ENCODE results near the gene HSPA12A. TPM values are rescaled to one million over a fixed set of nuclear protein-coding genes. Genes with fewer than 3 reads are reported as not detected.
A peak's percentile ranks its signal among the peaks of the same experiment; 100 is the strongest.

HSPA12A gene
- polyA plus RNA-seq, 2 of the 4 experiments (the other 2 are of a cell fraction) = 16.9 to 17.0 TPM

DNA sequence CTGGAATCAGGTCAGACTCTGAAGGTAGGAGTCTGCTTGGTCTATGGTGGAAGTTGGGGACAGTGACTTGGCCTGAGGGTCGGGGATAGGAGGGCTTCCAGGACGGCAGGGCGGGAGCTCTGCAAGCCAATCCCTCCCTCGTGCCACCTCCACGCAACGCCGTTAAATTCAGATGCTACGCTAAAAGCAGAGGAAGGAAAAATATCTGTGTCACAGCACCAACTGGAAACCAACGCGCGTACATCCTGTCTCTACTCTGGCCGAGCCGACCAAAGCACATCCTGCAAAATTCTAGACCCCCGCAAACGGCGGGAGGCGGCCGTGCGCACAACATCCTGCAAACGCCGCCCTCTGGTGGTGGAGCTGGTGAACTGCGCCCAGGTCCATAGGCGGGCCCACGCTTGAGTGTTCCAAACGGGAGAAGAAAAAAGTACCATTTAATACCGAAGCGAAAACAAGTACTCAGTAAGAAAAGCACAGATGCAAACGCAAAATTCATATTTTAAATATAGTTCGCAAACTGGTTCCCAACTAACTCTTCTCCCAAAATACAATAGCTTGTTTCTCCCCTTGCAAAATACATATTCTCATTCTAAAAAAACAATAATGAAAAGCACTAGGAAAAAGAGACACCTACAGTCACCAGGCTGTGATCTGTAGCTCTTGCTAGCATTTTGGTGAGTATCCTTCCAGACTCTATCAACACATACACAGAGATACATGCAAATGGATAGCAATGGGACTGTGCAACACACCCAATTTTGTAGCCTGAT is 45.7 kb upstream of the HSPA12A start:
- ATAC-seq (peak; percentile 82 to 94), DNase-seq (ENCODE audit: low read depth in 1 of 2, low spot score in 1 of 2) (peak; percentile 49 to 62), FAIRE-seq (no peak)
- H3K9me3 ChIP-seq = no peaks in the 10 kb centered on the region
- POLR2A ChIA-PET = interaction anchor here (2.4 kb wide), 1 partner anchor 45 kb away, joined by 17 read pairs; the partner anchor contains the start of gene HSPA12A
- peak overlapping the region; percentile 79 for H3K4me2 ChIP-seq
- CTCF ChIA-PET = interaction anchor here (0.7 to 38.0 kb wide), 72 partner anchors 9 to 825 kb away, joined by 3 to 1061 read pairs (median 4); partner anchors contain the start of gene HSPA12A
- no peaks in the 10 kb centered on the region for H3K4me1 ChIP-seq
- peak overlapping the region in 1 of 2 experiments; percentile 62; a peak in 3 of 6 replicates for H3K27ac ChIP-seq
- 5% methylated on average over 28 of the region's 29 CpGs for WGBS (ENCODE audit: missing lambda C conversion rate)
- TF ChIP-seq, protein P1, sequence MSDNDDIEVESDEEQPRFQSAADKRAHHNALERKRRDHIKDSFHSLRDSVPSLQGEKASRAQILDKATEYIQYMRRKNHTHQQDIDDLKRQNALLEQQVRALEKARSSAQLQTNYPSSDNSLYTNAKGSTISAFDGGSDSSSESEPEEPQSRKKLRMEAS (IDR thresholded peaks at IDR 0.05) = peak; percentile 45
- TF ChIP-seq RAD21 (conservative IDR thresholded peaks at IDR 0.05 in 1 of 2, IDR thresholded peaks at IDR 0.05 in 1 of 2) = peak; percentile 86 to 96
- no peak for TF ChIP-seq HEYL (CRISPR knock-in tag; IDR thresholded peaks at IDR 0.05)
- TF ChIP-seq, protein P2, sequence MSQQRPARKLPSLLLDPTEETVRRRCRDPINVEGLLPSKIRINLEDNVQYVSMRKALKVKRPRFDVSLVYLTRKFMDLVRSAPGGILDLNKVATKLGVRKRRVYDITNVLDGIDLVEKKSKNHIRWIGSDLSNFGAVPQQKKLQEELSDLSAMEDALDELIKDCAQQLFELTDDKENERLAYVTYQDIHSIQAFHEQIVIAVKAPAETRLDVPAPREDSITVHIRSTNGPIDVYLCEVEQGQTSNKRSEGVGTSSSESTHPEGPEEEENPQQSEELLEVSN (IDR thresholded peaks at IDR 0.05; ENCODE audit: borderline replicate concordance, low read depth) = peak; percentile 62; the same call in 1 of the 2 replicates
- no peak for TF ChIP-seq EHMT2 (IDR thresholded peaks at IDR 0.05; ENCODE audit: low read depth)
- TF ChIP-seq, protein P3, sequence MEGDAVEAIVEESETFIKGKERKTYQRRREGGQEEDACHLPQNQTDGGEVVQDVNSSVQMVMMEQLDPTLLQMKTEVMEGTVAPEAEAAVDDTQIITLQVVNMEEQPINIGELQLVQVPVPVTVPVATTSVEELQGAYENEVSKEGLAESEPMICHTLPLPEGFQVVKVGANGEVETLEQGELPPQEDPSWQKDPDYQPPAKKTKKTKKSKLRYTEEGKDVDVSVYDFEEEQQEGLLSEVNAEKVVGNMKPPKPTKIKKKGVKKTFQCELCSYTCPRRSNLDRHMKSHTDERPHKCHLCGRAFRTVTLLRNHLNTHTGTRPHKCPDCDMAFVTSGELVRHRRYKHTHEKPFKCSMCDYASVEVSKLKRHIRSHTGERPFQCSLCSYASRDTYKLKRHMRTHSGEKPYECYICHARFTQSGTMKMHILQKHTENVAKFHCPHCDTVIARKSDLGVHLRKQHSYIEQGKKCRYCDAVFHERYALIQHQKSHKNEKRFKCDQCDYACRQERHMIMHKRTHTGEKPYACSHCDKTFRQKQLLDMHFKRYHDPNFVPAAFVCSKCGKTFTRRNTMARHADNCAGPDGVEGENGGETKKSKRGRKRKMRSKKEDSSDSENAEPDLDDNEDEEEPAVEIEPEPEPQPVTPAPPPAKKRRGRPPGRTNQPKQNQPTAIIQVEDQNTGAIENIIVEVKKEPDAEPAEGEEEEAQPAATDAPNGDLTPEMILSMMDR (IDR thresholded peaks at IDR 0.05) = peak; percentile 96
- no peak for TF ChIP-seq HOXA7 (CRISPR knock-in tag; IDR thresholded peaks at IDR 0.05)
- peak; percentile 98 for TF ChIP-seq SMC3 (IDR thresholded peaks at IDR 0.05)
- H3K4me3 ChIP-seq = peak overlapping the region; percentile 40

DNA sequence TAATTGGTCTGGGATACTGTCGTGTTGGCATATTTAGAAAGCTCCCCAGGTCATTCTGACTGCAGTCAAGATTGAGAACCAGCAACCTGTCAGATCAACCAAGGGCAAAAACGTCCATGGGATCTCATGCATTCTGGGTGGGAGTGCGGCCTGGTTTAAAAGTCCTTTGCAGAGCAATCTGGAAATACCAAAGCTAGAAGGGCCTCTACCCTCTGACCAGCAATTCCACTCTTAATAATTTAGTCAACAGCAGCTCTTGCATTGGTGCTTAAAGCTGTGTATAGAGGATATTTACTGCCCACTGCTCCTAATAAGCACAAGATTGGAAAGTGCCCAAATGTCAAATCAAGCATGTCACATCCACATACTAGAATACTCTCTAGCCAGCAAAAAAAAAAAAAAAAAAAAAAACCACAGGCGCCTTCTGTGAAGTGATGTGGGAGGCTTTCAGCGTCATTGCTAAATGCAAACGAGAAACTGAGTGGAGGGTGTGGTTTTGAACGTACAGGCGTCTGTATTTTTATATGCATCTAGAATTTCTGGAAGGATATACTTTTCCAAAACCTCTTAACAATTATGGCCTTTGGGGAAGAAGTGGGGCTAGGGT is 44.8 kb upstream of the HSPA12A start:
- POLR2A ChIA-PET = interaction anchor here (2.4 kb wide), 1 partner anchor 44 kb away, joined by 17 read pairs; the partner anchor contains the start of gene HSPA12A
- no peak overlapping the region; the same call in 2 of the 3 replicates for H3K4me2 ChIP-seq
- no peak overlapping the region; a peak in 1 of 6 replicates for H3K27ac ChIP-seq
- no peak for FAIRE-seq
- no peaks in the 10 kb centered on the region for H3K9me3 ChIP-seq
- H3K4me3 ChIP-seq = no peak overlapping the region
- WGBS (ENCODE audit: missing lambda C conversion rate) = 65% methylated on average over 8 of the region's 8 CpGs
- H3K4me1 ChIP-seq = no peaks in the 10 kb centered on the region
- no peak for DNase-seq (ENCODE audit: low read depth in 1 of 2, low spot score in 1 of 2)
- CTCF ChIA-PET = interaction anchor here (0.7 to 38.0 kb wide), 51 partner anchors 10 to 462 kb away, joined by 3 to 1061 read pairs (median 7); partner anchors contain the start of gene HSPA12A
- no peak for TF ChIP-seq RAD21 (conservative IDR thresholded peaks at IDR 0.05 in 1 of 2, IDR thresholded peaks at IDR 0.05 in 1 of 2)
- TF ChIP-seq TFCP2L1 (CRISPR knock-in tag; IDR thresholded peaks at IDR 0.05) = no peak
- TF ChIP-seq TP53 (CRISPR knock-in tag; IDR thresholded peaks at IDR 0.05) = no peak
- TF ChIP-seq GATA3 (IDR thresholded peaks at IDR 0.05; ENCODE audit: borderline replicate concordance) = no peak
- TF ChIP-seq RARB (CRISPR knock-in tag; IDR thresholded peaks at IDR 0.05) = no peak
- TF ChIP-seq RFX5 (IDR thresholded peaks at IDR 0.05) = no peak
- TF ChIP-seq, protein P4, sequence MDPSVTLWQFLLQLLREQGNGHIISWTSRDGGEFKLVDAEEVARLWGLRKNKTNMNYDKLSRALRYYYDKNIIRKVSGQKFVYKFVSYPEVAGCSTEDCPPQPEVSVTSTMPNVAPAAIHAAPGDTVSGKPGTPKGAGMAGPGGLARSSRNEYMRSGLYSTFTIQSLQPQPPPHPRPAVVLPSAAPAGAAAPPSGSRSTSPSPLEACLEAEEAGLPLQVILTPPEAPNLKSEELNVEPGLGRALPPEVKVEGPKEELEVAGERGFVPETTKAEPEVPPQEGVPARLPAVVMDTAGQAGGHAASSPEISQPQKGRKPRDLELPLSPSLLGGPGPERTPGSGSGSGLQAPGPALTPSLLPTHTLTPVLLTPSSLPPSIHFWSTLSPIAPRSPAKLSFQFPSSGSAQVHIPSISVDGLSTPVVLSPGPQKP (IDR thresholded peaks at IDR 0.05; ENCODE audit: low read depth, low read length) = no peak
- no peak for TF ChIP-seq JUN (IDR thresholded peaks at IDR 0.05)
- no peak for TF ChIP-seq CBX8 (IDR thresholded peaks at IDR 0.05)
- no peak for TF ChIP-seq EHMT2 (IDR thresholded peaks at IDR 0.05; ENCODE audit: low read depth)
- TF ChIP-seq, protein P5, sequence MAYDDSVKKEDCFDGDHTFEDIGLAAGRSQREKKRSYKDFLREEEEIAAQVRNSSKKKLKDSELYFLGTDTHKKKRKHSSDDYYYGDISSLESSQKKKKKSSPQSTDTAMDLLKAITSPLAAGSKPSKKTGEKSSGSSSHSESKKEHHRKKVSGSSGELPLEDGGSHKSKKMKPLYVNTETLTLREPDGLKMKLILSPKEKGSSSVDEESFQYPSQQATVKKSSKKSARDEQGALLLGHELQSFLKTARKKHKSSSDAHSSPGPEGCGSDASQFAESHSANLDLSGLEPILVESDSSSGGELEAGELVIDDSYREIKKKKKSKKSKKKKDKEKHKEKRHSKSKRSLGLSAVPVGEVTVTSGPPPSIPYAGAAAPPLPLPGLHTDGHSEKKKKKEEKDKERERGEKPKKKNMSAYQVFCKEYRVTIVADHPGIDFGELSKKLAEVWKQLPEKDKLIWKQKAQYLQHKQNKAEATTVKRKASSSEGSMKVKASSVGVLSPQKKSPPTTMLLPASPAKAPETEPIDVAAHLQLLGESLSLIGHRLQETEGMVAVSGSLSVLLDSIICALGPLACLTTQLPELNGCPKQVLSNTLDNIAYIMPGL (CRISPR knock-in tag; IDR thresholded peaks at IDR 0.05; ENCODE audit: borderline replicate concordance) = no peak
- TF ChIP-seq RNF2 (IDR thresholded peaks at IDR 0.05; ENCODE audit: borderline replicate concordance, low read depth) = no peak
- no peak for TF ChIP-seq POLR2A (IDR thresholded peaks at IDR 0.05; ENCODE audit: low read length)
- ATAC-seq = no peak
